Right lung (tissue), 5 donors: Measurements from ENCODE around the gene KCTD1. TPM values are rescaled to one million over a fixed set of nuclear protein-coding genes. Genes with fewer than 3 reads are reported as not detected.

ENCODE experiments used
- DNase-seq, 2 donors: peaks; one replicate each; pipeline ENCODE4 v3.0.0-alpha.2; 2013
- polyA plus RNA-seq, 5 donors: library from polyadenylated mRNA; unstranded; fragments of 120-200 nt; gene quantifications; one replicate each; pipeline versions ENCODE4 v1.2.1 to v1.2.3, GENCODE V29; 2013; ENCODE audit warnings: inconsistent platforms in 1 of 5, low replicate concordance in 1 of 5; ENCODE audit not compliant: insufficient read length in 5 of 5, insufficient read depth in 1 of 5

Gene KCTD1
- polyA plus RNA-seq, 5 donors, result 15.8 to 19.3 (median 18.8) TPM

GRCh38 chr18:26524504-26525351, 23.6 kb downstream of the KCTD1 start:
- DNase-seq, result no peak

GRCh38 chr18:26524002-26524401, 24.4 kb downstream of the KCTD1 start:
- no peak for DNase-seq

- DNase-seq, result no peak
Measured at GRCh38 chr18:26521617-26522016, 26.7 kb downstream of the KCTD1 start.

- no peak for DNase-seq
Measured at GRCh38 chr18:26520974-26521373, 27.4 kb downstream of the KCTD1 start.

GRCh38 chr18:26519114-26519513, 29.2 kb downstream of the KCTD1 start:
- no peak for DNase-seq

- DNase-seq, result no peak
Measured at GRCh38 chr18:26516964-26517363, 31.4 kb downstream of the KCTD1 start.

GRCh38 chr18:26515643-26516487, 32.5 kb downstream of the KCTD1 start:
- DNase-seq, result no peak

- DNase-seq, result no peak
Measured at GRCh38 chr18:26511339-26512071, 36.8 kb downstream of the KCTD1 start.

GRCh38 chr18:26510337-26510736, 38.0 kb downstream of the KCTD1 start:
- no peak for DNase-seq

GRCh38 chr18:26506012-26506411, 42.3 kb downstream of the KCTD1 start:
- DNase-seq, result no peak

GRCh38 chr18:26504831-26505230, 43.5 kb downstream of the KCTD1 start:
- DNase-seq, result no peak

- no peak for DNase-seq
Measured at GRCh38 chr18:26503382-26503781, 45.0 kb downstream of the KCTD1 start.

- no peak for DNase-seq
Measured at GRCh38 chr18:26502823-26503222, 45.5 kb downstream of the KCTD1 start.

- no peak for DNase-seq
Measured at GRCh38 chr18:26497866-26498265, 50.5 kb downstream of the KCTD1 start.

GRCh38 chr18:26496528-26496927, 51.8 kb downstream of the KCTD1 start:
- no peak for DNase-seq

- DNase-seq, result no peak
Measured at GRCh38 chr18:26495287-26495686, 53.1 kb downstream of the KCTD1 start.

GRCh38 chr18:26493021-26493420, 55.3 kb downstream of the KCTD1 start:
- no peak for DNase-seq

- DNase-seq, result no peak
Measured at GRCh38 chr18:26491194-26491816, 57.0 kb downstream of the KCTD1 start.

GRCh38 chr18:26489881-26490280, 58.5 kb downstream of the KCTD1 start:
- no peak for DNase-seq

- DNase-seq, result no peak
Measured at GRCh38 chr18:26489191-26489590, 59.2 kb downstream of the KCTD1 start.

GRCh38 chr18:26488417-26489009, 59.8 kb downstream of the KCTD1 start:
- DNase-seq, result no peak
